Activated T-helper 17 cell treated with anti-CD3 and anti-CD28 coated beads, Interleukin-2, amount 50 U/mL, for 72 hours (primary cell): ENCODE measurements around the gene DLG2. TPM values are rescaled to one million over a fixed set of nuclear protein-coding genes. Genes with fewer than 3 reads are reported as not detected.

Experiments used
- ATAC-seq: fragments of 150-1000 bp; cut with Tn5 transposase; replicated peaks from 2 replicates; pipeline ENCODE4 v1.10.0; 2021; ENCODE audit warnings: mild to moderate bottlenecking, moderate library complexity
- H3K27ac Mint-ChIP-seq: one replicate; pipeline ENCODE4 v1.8.0; 2022; ENCODE audit warnings: mixed read lengths
- H3K27me3 Mint-ChIP-seq: one replicate; pipeline ENCODE4 v1.8.0; 2022; ENCODE audit warnings: mixed read lengths
- H3K36me3 Mint-ChIP-seq: one replicate; pipeline ENCODE4 v1.8.0; 2022; ENCODE audit warnings: low read depth, mild to moderate bottlenecking, mixed read lengths
- H3K4me1 Mint-ChIP-seq: one replicate; pipeline ENCODE4 v1.8.0; 2022; ENCODE audit warnings: mixed read lengths
- H3K4me3 Mint-ChIP-seq: one replicate; pipeline ENCODE4 v1.8.0; 2022; ENCODE audit warnings: mild to moderate bottlenecking, mixed read lengths
- H3K9me3 Mint-ChIP-seq: one replicate; pipeline ENCODE4 v1.8.0; 2022; ENCODE audit warnings: mixed read lengths
- total RNA-seq, 2 donors: library from RNA; stranded (reverse); gene quantifications; one replicate each; pipeline ENCODE4 v1.2.3, GENCODE V29; 2022

DLG2 gene
- total RNA-seq, 2 donors from 2014 or later, result 1.5 to 1.9 TPM

DNA sequence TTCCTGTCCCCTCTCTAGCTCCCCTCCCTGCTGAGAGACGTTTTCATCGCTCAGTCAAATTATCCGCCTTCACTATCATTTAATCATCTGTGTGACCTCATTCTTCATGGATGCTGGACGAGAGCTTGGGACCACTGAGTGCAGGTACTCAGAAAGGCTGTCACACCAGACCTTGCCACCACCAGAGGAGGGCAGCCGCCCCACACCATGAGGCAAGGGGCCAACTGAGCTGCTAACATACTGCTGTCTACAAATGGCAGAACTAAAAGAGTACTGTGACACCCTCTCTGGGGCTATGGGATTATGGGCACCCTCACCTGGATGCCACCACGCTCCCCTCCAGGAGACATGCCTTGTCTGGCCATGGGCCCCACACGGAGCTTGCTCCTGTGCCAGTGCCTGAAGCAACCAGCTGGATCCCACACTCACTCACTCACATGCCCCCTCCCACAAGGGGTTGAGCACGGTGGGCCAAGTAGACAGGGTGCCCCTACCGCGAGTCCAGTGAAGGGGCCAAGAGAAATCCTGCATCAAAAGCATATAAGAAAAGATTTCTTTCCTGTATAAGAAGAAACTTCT is 1670.9 kb downstream of the DLG2 start:
- H3K36me3 Mint-ChIP-seq, result no peaks in the 10 kb centered on the region
- no peak overlapping the region for H3K27ac Mint-ChIP-seq
- no peak for ATAC-seq
- no peaks in the 10 kb centered on the region for H3K4me1 Mint-ChIP-seq
- H3K4me3 Mint-ChIP-seq, result no peak overlapping the region
- no peaks in the 10 kb centered on the region for H3K9me3 Mint-ChIP-seq
- no peaks in the 10 kb centered on the region for H3K27me3 Mint-ChIP-seq

- Mint-ChIP-seq H3K4me1 (no peaks in the 10 kb centered on the region), H3K27ac (no peak overlapping the region), H3K36me3 (no peaks in the 10 kb centered on the region), H3K4me3 (no peak overlapping the region), H3K9me3 (no peaks in the 10 kb centered on the region), H3K27me3 (no peaks in the 10 kb centered on the region)
- no peak for ATAC-seq
Measured at GRCh38 chr11:83954780-83955179, 1672.4 kb downstream of the DLG2 start.

DNA sequence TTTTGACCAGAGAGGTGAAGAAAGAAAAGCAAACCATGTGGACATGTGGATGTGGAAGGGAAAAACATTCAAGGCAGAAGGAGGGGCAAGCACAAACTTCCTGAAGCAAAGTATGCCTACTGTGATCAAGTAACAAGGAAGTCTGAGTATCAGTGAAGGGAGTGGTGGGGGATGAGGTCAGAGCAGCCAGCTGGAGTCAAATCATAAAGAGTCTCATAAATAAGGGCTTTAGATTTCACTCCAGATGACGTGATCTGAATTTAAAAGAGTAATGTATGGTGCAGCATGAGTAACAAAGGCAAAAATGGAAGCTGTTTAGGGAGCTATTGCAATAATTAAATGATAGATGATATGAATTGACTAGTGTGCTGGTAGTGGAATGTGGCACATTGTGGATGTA is 1675.6 kb downstream of the DLG2 start:
- no peaks in the 10 kb centered on the region for H3K36me3 Mint-ChIP-seq
- no peaks in the 10 kb centered on the region for H3K27me3 Mint-ChIP-seq

GRCh38 chr11:83948200-83948599 is 1678.9 kb downstream of the DLG2 start:
- Mint-ChIP-seq H3K4me1 (no peaks in the 10 kb centered on the region), H3K36me3 (no peaks in the 10 kb centered on the region), H3K27ac (no peak overlapping the region), H3K9me3 (no peaks in the 10 kb centered on the region), H3K4me3 (no peak overlapping the region), H3K27me3 (no peaks in the 10 kb centered on the region)
- ATAC-seq, result no peak

More for the DNA sequence above, 1675.6 kb downstream of the DLG2 start:
- H3K4me3 Mint-ChIP-seq, result no peak overlapping the region
- H3K27ac Mint-ChIP-seq, result no peak overlapping the region
- no peaks in the 10 kb centered on the region for H3K4me1 Mint-ChIP-seq
- no peaks in the 10 kb centered on the region for H3K9me3 Mint-ChIP-seq
- ATAC-seq, result no peak

DNA sequence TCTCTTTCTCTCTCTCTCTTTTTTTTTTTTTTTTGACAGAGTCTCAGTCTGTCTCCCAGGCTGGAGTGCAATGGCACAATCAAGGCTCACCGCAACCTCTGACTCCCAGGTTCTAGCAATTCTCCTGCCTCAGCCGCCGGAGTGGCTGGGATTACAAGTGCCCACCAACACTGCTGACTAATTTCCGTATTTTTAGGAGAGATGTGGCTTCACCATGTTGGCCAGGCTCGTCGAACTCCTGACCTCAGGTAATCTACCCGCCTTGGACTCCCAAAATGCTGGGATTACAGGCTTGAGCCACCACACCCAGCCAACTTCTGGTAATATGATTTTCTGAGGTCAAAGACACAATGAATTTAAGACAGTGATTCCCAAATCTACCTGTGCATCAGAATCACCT is 1681.2 kb downstream of the DLG2 start:
- H3K9me3 Mint-ChIP-seq, result no peaks in the 10 kb centered on the region
- H3K36me3 Mint-ChIP-seq, result no peaks in the 10 kb centered on the region
- H3K4me3 Mint-ChIP-seq, result no peak overlapping the region
- H3K4me1 Mint-ChIP-seq, result no peaks in the 10 kb centered on the region
- no peaks in the 10 kb centered on the region for H3K27me3 Mint-ChIP-seq
- no peak for ATAC-seq
- H3K27ac Mint-ChIP-seq, result no peak overlapping the region

GRCh38 chr11:83941050-83941449 is 1686.1 kb downstream of the DLG2 start:
- Mint-ChIP-seq H3K27me3 (no peaks in the 10 kb centered on the region), H3K27ac (no peak overlapping the region), H3K4me3 (no peak overlapping the region), H3K9me3 (no peaks in the 10 kb centered on the region), H3K4me1 (no peaks in the 10 kb centered on the region), H3K36me3 (no peaks in the 10 kb centered on the region)
- no peak for ATAC-seq

GRCh38 chr11:83938148-83938547 is 1689.0 kb downstream of the DLG2 start:
- no peaks in the 10 kb centered on the region for H3K9me3 Mint-ChIP-seq
- no peak overlapping the region for H3K4me3 Mint-ChIP-seq
- ATAC-seq, result no peak
- no peak overlapping the region for H3K27ac Mint-ChIP-seq
- H3K27me3 Mint-ChIP-seq, result no peaks in the 10 kb centered on the region
- H3K36me3 Mint-ChIP-seq, result no peaks in the 10 kb centered on the region
- no peaks in the 10 kb centered on the region for H3K4me1 Mint-ChIP-seq

DNA sequence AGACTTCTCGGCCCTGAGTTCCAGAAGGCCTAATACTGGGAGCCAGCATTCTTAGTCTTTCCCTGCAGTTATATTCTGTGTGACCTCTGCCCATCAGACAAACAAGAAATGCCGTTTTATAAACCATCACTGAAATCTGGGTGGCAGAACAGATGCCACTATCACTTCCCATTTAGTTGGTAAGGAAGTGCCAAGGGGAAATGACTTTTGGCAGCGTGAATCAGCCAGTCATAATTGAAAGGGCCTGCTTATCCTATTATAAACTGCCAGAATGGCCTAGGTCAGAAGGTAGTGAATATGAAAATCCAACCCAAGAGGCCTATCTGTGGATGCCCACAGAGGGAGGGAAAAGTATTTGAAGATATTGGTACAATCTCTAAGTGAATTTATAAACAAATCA is 1694.1 kb downstream of the DLG2 start:
- H3K27ac Mint-ChIP-seq, result no peak overlapping the region
- H3K4me1 Mint-ChIP-seq, result no peaks in the 10 kb centered on the region
- H3K4me3 Mint-ChIP-seq, result no peak overlapping the region
- H3K9me3 Mint-ChIP-seq, result no peaks in the 10 kb centered on the region
- ATAC-seq, result no peak
- H3K27me3 Mint-ChIP-seq, result no peaks in the 10 kb centered on the region
- H3K36me3 Mint-ChIP-seq, result no peaks in the 10 kb centered on the region

GRCh38 chr11:83927422-83927821 is 1699.7 kb downstream of the DLG2 start:
- Mint-ChIP-seq H3K4me3 (no peak overlapping the region), H3K9me3 (no peaks in the 10 kb centered on the region)
- no peak for ATAC-seq

DNA sequence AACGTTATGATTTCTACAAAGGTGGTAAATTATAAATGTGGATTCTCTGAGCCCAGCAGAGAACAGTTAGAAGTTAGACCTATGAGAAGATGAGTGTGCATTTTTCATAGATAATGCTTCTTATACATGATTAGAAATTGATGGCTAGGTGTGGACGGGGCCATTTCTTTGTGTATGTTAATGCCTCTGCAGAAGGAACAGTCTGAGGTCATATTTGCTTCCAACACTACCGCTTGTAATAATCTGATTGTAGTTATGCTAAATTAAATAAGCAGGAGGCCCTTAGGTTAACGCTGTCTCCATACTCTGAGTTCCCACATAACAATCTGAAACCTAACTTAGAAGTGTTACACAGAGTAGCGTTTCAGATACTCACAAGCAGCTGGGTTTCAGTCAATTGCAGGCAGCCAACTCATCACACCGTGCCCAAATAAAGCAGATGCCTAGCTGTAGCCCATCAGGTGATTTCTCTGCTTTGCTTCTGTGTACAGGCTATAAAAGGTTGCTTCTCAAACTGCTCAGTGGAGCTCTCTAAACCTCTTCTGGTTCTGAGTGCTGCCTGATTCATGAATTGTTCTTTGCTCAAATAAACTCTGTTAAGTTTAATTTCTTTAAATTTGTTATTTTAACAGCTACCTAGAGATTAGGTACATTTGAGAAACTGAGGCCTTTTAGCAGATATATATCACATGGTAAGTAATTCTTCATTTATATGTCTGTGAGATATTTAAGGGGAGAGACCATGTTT is 1702.2 kb downstream of the DLG2 start:
- H3K4me1 Mint-ChIP-seq, result no peaks in the 10 kb centered on the region
- H3K9me3 Mint-ChIP-seq, result no peaks in the 10 kb centered on the region
- no peak for ATAC-seq
- H3K27me3 Mint-ChIP-seq, result no peaks in the 10 kb centered on the region
- no peaks in the 10 kb centered on the region for H3K36me3 Mint-ChIP-seq
- H3K27ac Mint-ChIP-seq, result no peak overlapping the region
- no peak overlapping the region for H3K4me3 Mint-ChIP-seq

More at GRCh38 chr11:83927422-83927821, 1699.7 kb downstream of the DLG2 start:
- Mint-ChIP-seq H3K36me3 (no peaks in the 10 kb centered on the region), H3K27me3 (no peaks in the 10 kb centered on the region), H3K27ac (no peak overlapping the region), H3K4me1 (no peaks in the 10 kb centered on the region)

DNA sequence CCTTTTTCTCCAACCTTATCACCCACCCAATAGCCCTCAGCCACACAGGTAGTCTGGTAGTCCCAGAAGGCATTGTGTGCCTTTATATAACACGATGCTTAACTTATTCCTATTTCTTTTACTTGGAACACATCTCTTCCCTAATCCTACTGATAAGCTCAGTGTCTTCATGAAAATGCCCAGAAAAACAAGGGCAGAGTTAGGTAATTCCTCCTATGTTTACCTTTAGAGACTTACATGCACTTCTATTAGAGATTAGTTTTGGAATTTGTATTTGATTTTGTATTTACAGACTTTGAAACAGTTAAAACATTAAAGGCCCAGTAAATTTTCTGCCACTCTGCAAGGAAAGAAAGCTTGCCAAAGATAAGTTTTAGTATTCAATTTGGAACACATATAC is 1703.2 kb downstream of the DLG2 start:
- no peak overlapping the region for H3K4me3 Mint-ChIP-seq
- no peaks in the 10 kb centered on the region for H3K9me3 Mint-ChIP-seq
- H3K36me3 Mint-ChIP-seq, result no peaks in the 10 kb centered on the region
- no peak overlapping the region for H3K27ac Mint-ChIP-seq
- no peaks in the 10 kb centered on the region for H3K27me3 Mint-ChIP-seq
- no peak for ATAC-seq
- H3K4me1 Mint-ChIP-seq, result no peaks in the 10 kb centered on the region

DNA sequence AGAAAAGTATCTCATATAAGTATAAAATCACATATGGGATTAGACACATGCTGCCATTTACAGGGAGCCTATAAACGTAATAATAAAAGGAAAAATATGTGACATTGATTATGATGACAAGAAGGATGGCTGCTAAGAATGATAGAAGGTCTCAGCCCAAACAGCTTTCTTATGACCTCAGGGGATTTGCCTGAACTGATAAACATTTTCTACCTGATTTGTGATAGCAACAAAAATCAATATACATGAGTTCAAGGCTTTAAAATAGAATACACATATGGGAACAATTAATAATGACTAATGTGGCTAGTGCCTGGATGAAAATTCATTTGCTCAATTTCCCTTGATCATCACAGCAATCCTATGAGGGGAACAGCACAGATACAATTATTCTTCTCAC is 1704.2 kb downstream of the DLG2 start:
- H3K9me3 Mint-ChIP-seq, result no peaks in the 10 kb centered on the region
- no peak overlapping the region for H3K4me3 Mint-ChIP-seq
- no peak for ATAC-seq

GRCh38 chr11:83922318-83922717 is 1704.8 kb downstream of the DLG2 start:
- no peaks in the 10 kb centered on the region for H3K9me3 Mint-ChIP-seq
- no peaks in the 10 kb centered on the region for H3K4me1 Mint-ChIP-seq
- no peak overlapping the region for H3K4me3 Mint-ChIP-seq
- ATAC-seq, result no peak
- H3K27me3 Mint-ChIP-seq, result no peaks in the 10 kb centered on the region
- no peaks in the 10 kb centered on the region for H3K36me3 Mint-ChIP-seq
- H3K27ac Mint-ChIP-seq, result no peak overlapping the region

More for the DNA sequence above, 1704.2 kb downstream of the DLG2 start:
- Mint-ChIP-seq H3K27ac (no peak overlapping the region), H3K27me3 (no peaks in the 10 kb centered on the region), H3K4me1 (no peaks in the 10 kb centered on the region), H3K36me3 (no peaks in the 10 kb centered on the region)

- no peak for ATAC-seq
- Mint-ChIP-seq H3K36me3 (no peaks in the 10 kb centered on the region), H3K4me3 (no peak overlapping the region), H3K27ac (no peak overlapping the region), H3K27me3 (no peaks in the 10 kb centered on the region), H3K9me3 (no peaks in the 10 kb centered on the region), H3K4me1 (no peaks in the 10 kb centered on the region)
Measured at GRCh38 chr11:83921447-83922192, 1705.5 kb downstream of the DLG2 start.

DNA sequence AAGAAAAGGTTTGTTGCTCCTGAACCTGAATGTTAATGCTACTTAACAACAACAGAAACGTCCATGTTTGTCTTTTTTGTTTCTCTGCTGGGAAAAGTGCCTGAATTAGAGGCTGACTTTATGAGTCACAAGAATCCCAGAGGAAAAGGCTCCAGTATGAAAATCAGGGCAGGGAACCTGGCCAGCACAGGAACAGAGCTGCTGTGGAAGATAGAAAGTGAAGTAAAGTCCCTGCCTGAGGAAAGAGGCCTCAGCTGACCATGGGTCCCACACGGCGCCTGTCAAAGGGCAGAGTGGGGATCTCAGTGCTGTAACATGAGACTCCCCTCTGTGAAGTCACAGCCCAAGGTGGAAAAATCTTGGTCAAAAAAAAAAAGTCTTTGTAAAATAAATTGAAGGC is 1708.7 kb downstream of the DLG2 start:
- no peak for ATAC-seq
- Mint-ChIP-seq H3K27ac (no peak overlapping the region), H3K4me3 (no peak overlapping the region), H3K36me3 (no peaks in the 10 kb centered on the region), H3K9me3 (no peaks in the 10 kb centered on the region), H3K4me1 (no peaks in the 10 kb centered on the region), H3K27me3 (no peaks in the 10 kb centered on the region)
